H1 (cell line): ENCODE results near the gene ITM2B. TPM values are rescaled to one million over a fixed set of nuclear protein-coding genes. Genes with fewer than 3 reads are reported as not detected.

Source experiments
- CTCF ChIA-PET: fragments of 300-600 bp; sonication (Branson Sonifier 250); formaldehyde crosslinking; loops from one replicate; lab custom pipeline; 2021; ENCODE audit not compliant: partially characterized antibody; lab: Charles Lee
- POLR2A ChIA-PET: fragments of 300-600 bp; sonication (Branson Sonifier 250); formaldehyde crosslinking; loops from one replicate; lab custom pipeline; 2021; ENCODE audit warnings: inconsistent platforms; ENCODE audit not compliant: partially characterized antibody; lab: Charles Lee
- DNase-seq, 2 experiments: peaks; one replicate each; pipeline versions ENCODE4 v3.0.0 to v3.0.0-alpha.2; 2010 to 2022; ENCODE audit warnings: low spot score in 2 of 2, low read depth in 1 of 2, mixed read lengths in 1 of 2
- FAIRE-seq: peaks from 2 replicates; lab custom pipeline; 2011; peaks lifted over from hg19 to GRCh38; lab: Jason Lieb, UNC
- H2AFZ ChIP-seq: 2 replicates; pipeline ENCODE4 v1.8.1; 2012; ENCODE audit warnings: low read length, inconsistent platforms
- H2AK5ac ChIP-seq: 2 replicates; pipeline ENCODE4 v1.6.1; 2013; ENCODE audit warnings: low read depth, low read length
- H2BK120ac ChIP-seq: replicated peaks from 2 replicates; pipeline ENCODE3; 2013; ENCODE audit warnings: low read depth, low read length, inconsistent platforms
- H2BK12ac ChIP-seq: 2 replicates; pipeline ENCODE4 v1.6.1; 2013; ENCODE audit warnings: low read depth, low read length
- H2BK15ac ChIP-seq: 2 replicates; pipeline ENCODE4 v1.6.1; 2013; ENCODE audit warnings: low read length
- H2BK20ac ChIP-seq: 2 replicates; pipeline ENCODE4 v1.6.1; 2013; ENCODE audit warnings: low read length
- H2BK5ac ChIP-seq: 2 replicates; pipeline ENCODE4 v1.6.1; 2013; ENCODE audit warnings: low read depth, low read length
- H3K14ac ChIP-seq: 2 replicates; pipeline ENCODE4 v1.6.1; 2013; ENCODE audit warnings: inconsistent platforms; ENCODE audit not compliant: insufficient read length
- H3K18ac ChIP-seq: 2 replicates; pipeline ENCODE4 v1.6.1; 2013; ENCODE audit warnings: low read length; ENCODE audit errors: extremely low read depth
- H3K23ac ChIP-seq: 2 replicates; pipeline ENCODE4 v1.6.1; 2013; ENCODE audit warnings: inconsistent platforms; ENCODE audit not compliant: insufficient read length
- H3K23me2 ChIP-seq: 2 replicates; pipeline ENCODE4 v1.6.1; 2013; ENCODE audit warnings: low read depth, low read length
- H3K27ac ChIP-seq: 2 replicates; pipeline ENCODE4 v1.6.1; 2011; ENCODE audit warnings: low read depth, low read length, inconsistent platforms
- H3K27me3 ChIP-seq, 4 experiments: replicated peaks in 1 of 4; 1 replicate in 1 of 4; 2 replicates in 3 of 4; pipeline versions ENCODE4 v1.6.1 to v1.8.1; 2011 to 2013; ENCODE audit warnings: low read length in 3 of 4, mild to moderate bottlenecking in 3 of 4, inconsistent platforms in 2 of 4, mixed read lengths in 2 of 4, moderate library complexity in 1 of 4; ENCODE audit not compliant: control insufficient read depth in 3 of 4, insufficient read depth in 3 of 4; ENCODE audit errors: extremely low read depth in 1 of 4
- H3K36me3 ChIP-seq, 4 experiments: 2 replicates each; pipeline versions ENCODE4 v1.6.1 to v1.8.1; 2011 to 2013; ENCODE audit warnings: mild to moderate bottlenecking in 4 of 4, low read length in 3 of 4, moderate library complexity in 2 of 4, control low read depth in 1 of 4, inconsistent platforms in 1 of 4; ENCODE audit not compliant: insufficient read depth in 4 of 4, control insufficient read depth in 2 of 4
- H3K4ac ChIP-seq: replicated peaks from 2 replicates; pipeline ENCODE3; 2013; ENCODE audit warnings: low read length, low read depth, mixed read lengths, inconsistent platforms; ENCODE audit not compliant: insufficient read length
- H3K4me1 ChIP-seq, 4 experiments: replicated peaks in 1 of 4; 1 replicate in 1 of 4; 2 replicates in 3 of 4; pipeline versions ENCODE4 v1.6.1 to v1.8.1; 2011 to 2013; ENCODE audit warnings: low read length in 3 of 4, inconsistent platforms in 2 of 4, mixed read lengths in 1 of 4; ENCODE audit not compliant: insufficient read depth in 4 of 4, control insufficient read depth in 3 of 4
- H3K4me2 ChIP-seq, 2 experiments: 2 replicates each; pipeline versions ENCODE4 v1.6.1 to v1.8.1; 2011 to 2013; ENCODE audit warnings: low read depth in 2 of 2, low read length in 2 of 2, control low read depth in 1 of 2, inconsistent platforms in 1 of 2, mild to moderate bottlenecking in 1 of 2; ENCODE audit not compliant: insufficient read depth in 1 of 2
- H3K4me3 ChIP-seq, 4 experiments: fragments of 200-600, 300-600 bp in 1 of 4; sonication (generic), shearing (Covaris generic), sonication (Bioruptor Twin) in 1 of 4; 2 replicates each; pipeline versions ENCODE4 v1.5.1 to v1.8.1; 2011 to 2016; ENCODE audit warnings: low read length in 4 of 4, low read depth in 3 of 4, control low read depth in 2 of 4, inconsistent platforms in 2 of 4, mild to moderate bottlenecking in 2 of 4, mixed read lengths in 1 of 4, moderate library complexity in 1 of 4; ENCODE audit not compliant: insufficient read depth in 2 of 4; ENCODE audit errors: extremely low read depth in 1 of 4
- H3K56ac ChIP-seq: replicated peaks from 2 replicates; pipeline ENCODE3; 2013; ENCODE audit warnings: low read depth, mild to moderate bottlenecking, mixed read lengths, low read length, inconsistent platforms; ENCODE audit not compliant: insufficient read length
- H3K79me1 ChIP-seq: 2 replicates; pipeline ENCODE4 v1.6.1; 2013; ENCODE audit warnings: low read depth, low read length, control low read depth
- H3K79me2 ChIP-seq, 2 experiments: 2 replicates each; pipeline versions ENCODE4 v1.6.1 to v1.8.1; 2012 to 2013; ENCODE audit warnings: low read length in 2 of 2, mild to moderate bottlenecking in 2 of 2, inconsistent platforms in 1 of 2; ENCODE audit not compliant: insufficient read depth in 2 of 2, control insufficient read depth in 1 of 2
- H3K9ac ChIP-seq, 4 experiments: replicated peaks in 1 of 4; 1 replicate in 1 of 4; 2 replicates in 3 of 4; pipeline versions ENCODE4 v1.6.1 to v1.8.1; 2011 to 2013; ENCODE audit warnings: low read depth in 3 of 4, low read length in 3 of 4, control low read depth in 2 of 4, mild to moderate bottlenecking in 2 of 4, moderate library complexity in 2 of 4, inconsistent platforms in 1 of 4; ENCODE audit errors: extremely low read depth in 1 of 4
- H3K9me3 ChIP-seq, 2 experiments: 2 replicates each; pipeline versions ENCODE4 v1.6.1 to v1.8.1; 2012 to 2013; ENCODE audit warnings: mild to moderate bottlenecking in 2 of 2, moderate library complexity in 2 of 2, control low read depth in 1 of 2, inconsistent platforms in 1 of 2, low read depth in 1 of 2, low read length in 1 of 2, mixed read lengths in 1 of 2; ENCODE audit not compliant: insufficient read depth in 2 of 2
- H4K20me1 ChIP-seq, 2 experiments: replicated peaks in 1 of 2; 2 replicates each; pipeline versions ENCODE3 to v1.8.1; 2011 to 2013; ENCODE audit warnings: inconsistent platforms in 2 of 2, low read length in 2 of 2, mild to moderate bottlenecking in 1 of 2; ENCODE audit not compliant: insufficient read depth in 2 of 2, control insufficient read depth in 1 of 2
- H4K5ac ChIP-seq: 2 replicates; pipeline ENCODE4 v1.6.1; 2013; ENCODE audit warnings: low read length, low read depth, mixed read lengths, inconsistent platforms; ENCODE audit not compliant: insufficient read length
- H4K8ac ChIP-seq: 2 replicates; pipeline ENCODE4 v1.8.0; 2013; ENCODE audit warnings: mild to moderate bottlenecking, moderate library complexity, low read length, inconsistent platforms; ENCODE audit not compliant: insufficient read depth; ENCODE audit errors: extremely low read depth
- H4K91ac ChIP-seq: replicated peaks from 2 replicates; pipeline ENCODE3; 2013; ENCODE audit warnings: low read length, mixed read lengths, inconsistent platforms; ENCODE audit not compliant: insufficient read length
- BRCA1 ChIP-seq: IDR thresholded peaks from 2 replicates; pipeline ENCODE4 v1.6.1; 2012; ENCODE audit warnings: low read depth, low read length, improper control_type of control experiment
- HDAC2 ChIP-seq, 2 experiments: fragments of 300-600 bp in 1 of 2; sonication (generic) in 1 of 2; IDR thresholded peaks; 2 replicates each; pipeline ENCODE4 v1.6.1; 2011 to 2012; ENCODE audit warnings: low read depth in 2 of 2, low read length in 2 of 2, mild to moderate bottlenecking in 2 of 2, moderate library complexity in 2 of 2, borderline replicate concordance in 1 of 2, inconsistent platforms in 1 of 2
- YY1 ChIP-seq: IDR thresholded peaks from 2 replicates; pipeline ENCODE4 v1.6.1; 2011; ENCODE audit warnings: low read depth, mild to moderate bottlenecking, low read length
- WGBS, 2 experiments: shearing (Covaris generic) in 1 of 2; methylation state at CpG; one replicate each; pipeline versions ENCODE4 v1.1.6 to v1.1.7; 2013 to 2015; ENCODE audit warnings: low lambda C conversion rate in 2 of 2, mixed read lengths in 2 of 2, inconsistent platforms in 1 of 2, low coverage in 1 of 2, missing lambda C conversion rate in 1 of 2; ENCODE audit not compliant: insufficient replicate concordance in 2 of 2, insufficient coverage in 1 of 2, insufficient read length in 1 of 2; ENCODE audit errors: extremely low coverage in 1 of 2, missing lambda C conversion rate in 1 of 2; 5-methylcytosine and 5-hydroxymethylcytosine counted together
- polyA plus RNA-seq, 7 experiments: library from polyadenylated mRNA; depleted of rRNA in 3 of 7; stranded (reverse) in 5 of 7; unstranded in 2 of 7; fragments of >200 nt in 5 of 7; fragments of 200-250 nt in 2 of 7; gene quantifications; 1 replicate in 5 of 7; 2 replicates in 1 of 7; 4 replicates in 1 of 7; pipeline versions ENCODE4 v1.2.1 to v1.2.3, GENCODE V29; 2011 to 2013; ENCODE audit warnings: missing spikeins in 2 of 7, mixed read lengths in 2 of 7
- total RNA-seq: library from RNA; stranded (reverse); fragmentation: NEBNext Ultra II Directional; extraction: Animal tissue kit (Norgen Biotek cat#: 25700); gene quantifications from 2 replicates; pipeline ENCODE4 v1.2.1, GENCODE V29; 2021
- TF ChIP-seq, protein P1 (sequence below): IDR thresholded peaks from 2 replicates; pipeline ENCODE4 v1.6.1; 2011; ENCODE audit warnings: low read length, improper control_type of control experiment

ITM2B gene
- total and polyA plus RNA-seq, 2 of the 8 experiments (the other 6 are each of a cell fraction or from before 2014, with no cell fraction given) = 132 to 184 TPM

DNA sequence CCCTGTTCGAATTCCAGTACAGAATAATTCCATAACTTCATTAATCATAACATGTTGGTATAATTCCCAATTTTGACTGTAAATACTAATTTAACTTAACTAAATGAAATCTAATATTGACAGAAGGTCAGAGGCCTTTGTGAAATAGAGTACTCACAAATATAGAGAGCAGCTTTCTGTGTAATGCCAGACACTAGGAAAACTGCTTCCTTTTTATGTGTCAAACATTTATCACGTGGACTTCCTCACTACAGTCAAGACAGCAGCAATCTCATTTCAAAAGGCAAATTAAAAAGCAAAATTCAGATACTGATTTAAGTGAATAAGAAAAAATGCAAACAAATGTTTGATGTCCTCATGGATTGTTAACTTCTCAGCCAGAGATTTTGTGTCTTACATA is 13.1 kb downstream of the ITM2B start:
- Histone ChIP-seq H3K36me3 (no peaks in the 10 kb centered on the region), H3K27me3 (no peaks in the 10 kb centered on the region), H3K23me2 (no peaks in the 10 kb centered on the region), H3K23ac (no peak overlapping the region), H4K20me1 (peaks cover 1 to 3% of the 10 kb centered on the region in 2 experiments), H3K9ac (no peak overlapping the region), H4K91ac (no peak overlapping the region), H3K14ac (no peak overlapping the region), H4K8ac (no peak overlapping the region), H3K56ac (no peak overlapping the region), H3K4me3 (no peak overlapping the region), H2BK15ac (no peak overlapping the region), H3K4me2 (no peak overlapping the region), H3K9me3 (no peaks in the 10 kb centered on the region), H3K4me1 (no peaks in the 10 kb centered on the region), H2BK120ac (no peak overlapping the region), H3K4ac (no peak overlapping the region), H3K18ac (no peak overlapping the region), H2AK5ac (no peak overlapping the region), H3K79me2 (peaks cover 0 to 71% of the 10 kb centered on the region in 2 experiments; a peak in 2 of 4 replicates), H3K79me1 (no peaks in the 10 kb centered on the region), H2BK20ac (no peak overlapping the region), H2BK12ac (no peak overlapping the region), H3K27ac (no peak overlapping the region), H4K5ac (no peak overlapping the region), H2AFZ (no peak overlapping the region), H2BK5ac (no peak overlapping the region)
- TF ChIP-seq HDAC2 (IDR thresholded peaks at IDR 0.05; ENCODE audit: borderline replicate concordance in 1 of 2, low read depth in 2 of 2, low read length in 2 of 2) (no peak), BRCA1 (no peak), YY1 (no peak)
- TF ChIP-seq, protein P1, sequence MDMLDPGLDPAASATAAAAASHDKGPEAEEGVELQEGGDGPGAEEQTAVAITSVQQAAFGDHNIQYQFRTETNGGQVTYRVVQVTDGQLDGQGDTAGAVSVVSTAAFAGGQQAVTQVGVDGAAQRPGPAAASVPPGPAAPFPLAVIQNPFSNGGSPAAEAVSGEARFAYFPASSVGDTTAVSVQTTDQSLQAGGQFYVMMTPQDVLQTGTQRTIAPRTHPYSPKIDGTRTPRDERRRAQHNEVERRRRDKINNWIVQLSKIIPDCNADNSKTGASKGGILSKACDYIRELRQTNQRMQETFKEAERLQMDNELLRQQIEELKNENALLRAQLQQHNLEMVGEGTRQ = no peak
- POLR2A ChIA-PET = interaction anchor here (1.2 to 1.4 kb wide), 3 partner anchors 9 to 14 kb away, joined by 4 to 6 read pairs (median 4); partner anchors contain the start of gene ITM2B
- FAIRE-seq = no peak
- CTCF ChIA-PET = no interaction called here
- no peak for DNase-seq
- WGBS, 2 experiments = 85% methylated on average over 2 of the region's 2 CpGs; no CpG with 5 or more reads in 1 of the 2 experiments
